GM08714 (cell line): ENCODE measurements around the gene ADIPOR2.

Source experiments
- H3K4me3 ChIP-seq: fragments of 200-500 bp; sonication (Bioruptor generic); 2 replicates; pipeline ENCODE4 v1.5.1; 2014; ENCODE audit warnings: mild to moderate bottlenecking, low read length, inconsistent platforms
- ZNF274 ChIP-seq: IDR thresholded peaks from 2 replicates; pipeline ENCODE4 v1.6.1; 2012; ENCODE audit warnings: mild to moderate bottlenecking, low read depth, low read length

The ADIPOR2 gene

DNA sequence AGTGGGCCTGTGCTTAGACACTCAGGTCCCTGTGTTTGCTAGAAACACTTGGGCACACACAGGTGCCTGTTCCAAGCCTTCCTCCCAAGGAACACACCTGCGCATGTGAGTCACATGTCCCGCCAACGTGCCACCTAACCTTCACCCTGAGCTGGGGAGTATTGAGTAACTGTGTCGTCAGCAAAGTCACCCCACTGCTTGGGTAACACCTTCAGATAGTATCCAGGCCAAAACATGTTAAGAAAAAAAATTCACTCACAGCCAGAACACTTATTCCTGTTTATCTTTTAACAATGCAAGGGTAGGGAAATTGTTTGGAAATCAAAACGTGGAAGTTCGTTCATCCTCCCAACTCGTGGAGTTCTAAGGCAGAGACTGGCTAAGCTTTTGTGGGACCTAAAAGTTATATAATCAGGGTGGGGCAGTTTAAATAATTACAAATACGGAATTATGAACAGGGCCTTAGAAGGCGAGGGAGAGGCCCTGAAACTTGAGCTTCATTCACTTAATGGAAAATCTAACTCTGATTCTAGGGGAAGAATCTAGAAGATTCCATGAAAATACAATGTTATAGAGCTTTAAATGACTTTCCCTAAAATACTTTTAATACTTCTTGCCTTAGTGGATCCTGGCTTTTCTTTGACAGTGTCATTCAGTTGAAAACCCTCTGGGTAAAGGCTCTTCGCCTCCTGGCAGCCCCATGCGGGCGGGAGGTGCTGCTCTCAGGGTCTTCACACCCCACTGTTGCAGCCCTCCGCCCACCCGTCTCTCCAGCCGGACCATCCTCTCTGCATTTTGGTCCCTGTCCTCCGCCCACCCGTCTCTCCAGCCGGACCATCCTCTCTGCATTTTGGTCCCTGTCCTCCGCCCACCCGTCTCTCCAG, 30.3 kb upstream of the ADIPOR2 start:
- no peak for TF ChIP-seq ZNF274
- H3K4me3 ChIP-seq = no peak overlapping the region

DNA sequence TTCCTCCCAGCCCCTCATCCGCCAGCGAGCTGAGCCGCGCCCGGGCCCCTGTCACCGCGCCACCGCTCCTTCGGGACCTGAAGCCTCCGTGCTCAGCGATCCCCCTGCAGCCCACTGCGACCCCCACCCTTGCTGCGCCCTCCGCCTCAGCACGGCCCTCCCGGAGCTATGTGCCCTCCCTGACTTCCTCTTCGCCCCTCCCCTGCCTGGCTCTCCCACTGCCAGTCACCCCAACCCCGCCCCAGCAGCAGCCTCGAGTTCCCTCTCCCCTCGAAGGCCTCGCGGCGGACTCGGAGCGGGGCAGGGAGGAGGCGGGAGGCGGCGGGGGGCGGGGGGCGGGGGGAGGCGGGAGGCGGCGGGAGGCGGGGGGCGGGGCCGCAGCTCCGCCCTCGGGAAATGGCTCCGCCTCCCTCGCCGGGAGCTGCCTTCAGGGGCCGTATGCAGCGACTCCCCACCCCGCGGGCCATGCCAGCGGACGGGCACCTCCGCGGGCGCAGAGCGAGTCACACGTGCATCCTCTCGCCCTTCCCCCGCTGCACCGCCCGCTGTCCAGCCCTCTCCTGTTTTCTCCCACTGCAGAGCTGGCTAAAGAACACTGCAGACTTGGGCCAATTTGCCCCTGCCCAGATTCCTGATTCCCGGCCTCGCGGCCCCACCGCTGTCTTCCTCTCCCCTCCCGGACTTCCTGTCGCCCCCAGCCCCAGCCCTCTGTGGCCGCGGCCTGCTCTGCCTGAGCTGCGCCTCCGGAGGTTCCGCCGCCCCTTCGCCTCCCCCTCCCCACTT, 29.1 kb upstream of the ADIPOR2 start:
- TF ChIP-seq ZNF274 = no peak

DNA sequence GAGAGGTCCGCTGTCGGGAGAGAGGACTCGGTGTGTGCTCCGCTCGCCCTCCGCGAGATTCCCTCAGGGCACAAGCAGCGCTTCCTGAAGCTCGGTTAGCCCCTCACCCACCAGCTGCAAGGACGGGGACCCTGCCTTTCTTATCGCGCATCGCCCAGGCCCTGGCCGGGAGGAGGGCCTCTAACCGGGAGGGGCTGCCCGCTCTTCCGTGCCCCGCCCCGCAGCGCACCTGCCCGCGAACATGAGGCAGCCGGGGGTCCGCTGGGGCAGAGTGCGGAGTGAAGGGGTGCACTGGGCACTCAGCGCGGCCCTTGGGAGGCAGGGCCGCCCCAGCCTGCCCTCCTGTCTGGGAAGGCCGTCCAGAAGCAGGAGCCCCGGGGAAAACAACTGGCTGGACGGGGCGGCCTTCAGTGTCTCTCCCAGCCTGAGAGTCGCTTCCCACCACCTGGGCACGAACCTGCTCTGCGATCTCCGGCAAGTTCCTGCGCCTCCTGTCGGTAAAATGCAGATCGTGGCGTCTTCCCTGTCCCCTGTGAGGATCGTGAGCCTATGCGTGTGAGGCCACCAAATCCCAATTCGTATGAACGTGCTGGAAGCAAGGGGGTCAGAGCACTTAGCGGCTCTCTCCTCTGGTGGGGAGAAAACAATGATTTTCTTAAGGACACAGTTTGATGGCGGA, 28.0 kb upstream of the ADIPOR2 start:
- peak overlapping the region; percentile 8; the same call in 1 of the 2 replicates for H3K4me3 ChIP-seq
- TF ChIP-seq ZNF274 = no peak

More for the DNA sequence above, 29.1 kb upstream of the ADIPOR2 start:
- peak overlapping the region; percentile 56; the same call in 1 of the 2 replicates for H3K4me3 ChIP-seq

DNA sequence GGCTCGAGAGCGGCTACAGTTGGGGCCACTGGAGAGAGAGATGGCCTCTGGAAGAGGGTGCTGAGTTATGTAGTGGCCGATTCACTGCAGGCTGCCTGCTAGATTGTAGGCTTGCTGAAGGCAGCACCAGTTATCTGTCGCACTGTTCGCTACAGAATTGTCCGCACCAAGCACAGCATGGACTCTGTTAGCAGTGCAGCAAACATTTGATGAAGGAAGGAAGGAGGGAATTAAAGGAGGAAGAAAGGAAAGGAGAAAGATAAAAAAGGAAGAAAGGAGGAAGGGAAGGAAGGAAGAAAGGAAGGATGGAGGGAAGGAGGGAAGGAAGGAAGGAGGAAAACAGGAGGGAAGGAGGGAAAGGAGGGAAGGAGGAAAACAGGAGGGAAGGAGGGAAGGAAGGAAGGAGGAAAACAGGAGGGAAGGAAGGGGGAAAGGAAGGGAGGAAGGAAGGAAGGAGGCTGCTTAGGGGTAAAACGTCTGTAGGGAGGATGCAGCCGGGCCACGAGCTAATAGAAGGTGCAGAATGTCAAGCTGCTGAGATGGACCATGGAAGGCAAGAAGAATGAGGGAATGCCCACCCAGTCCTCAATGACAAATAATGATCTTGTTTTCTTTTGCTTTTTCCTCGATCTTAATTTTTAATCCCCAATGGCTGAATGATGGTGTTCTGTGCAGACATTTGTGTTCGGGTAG, 27.3 kb upstream of the ADIPOR2 start:
- H3K4me3 ChIP-seq = no peak overlapping the region
- no peak for TF ChIP-seq ZNF274

DNA sequence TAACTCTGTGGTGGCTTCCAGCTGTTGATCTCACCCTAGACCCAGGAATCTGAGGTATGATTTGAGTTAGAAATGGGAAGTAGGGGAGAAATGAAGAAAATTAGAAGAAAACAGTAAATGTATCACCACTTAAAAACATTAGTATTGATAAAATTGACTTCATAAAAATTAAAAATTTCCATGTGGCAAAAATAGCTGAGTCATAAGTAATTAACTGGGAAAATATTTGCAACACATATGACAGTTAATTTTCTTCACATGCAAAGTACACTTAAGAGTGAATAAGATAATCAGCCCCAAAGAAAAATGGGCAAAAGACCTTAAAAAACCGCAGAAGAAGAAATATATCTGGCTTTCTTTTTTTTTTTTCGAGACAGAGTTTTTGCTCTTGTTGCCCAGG, 25.5 kb upstream of the ADIPOR2 start:
- H3K4me3 ChIP-seq = no peak overlapping the region
- no peak for TF ChIP-seq ZNF274

DNA sequence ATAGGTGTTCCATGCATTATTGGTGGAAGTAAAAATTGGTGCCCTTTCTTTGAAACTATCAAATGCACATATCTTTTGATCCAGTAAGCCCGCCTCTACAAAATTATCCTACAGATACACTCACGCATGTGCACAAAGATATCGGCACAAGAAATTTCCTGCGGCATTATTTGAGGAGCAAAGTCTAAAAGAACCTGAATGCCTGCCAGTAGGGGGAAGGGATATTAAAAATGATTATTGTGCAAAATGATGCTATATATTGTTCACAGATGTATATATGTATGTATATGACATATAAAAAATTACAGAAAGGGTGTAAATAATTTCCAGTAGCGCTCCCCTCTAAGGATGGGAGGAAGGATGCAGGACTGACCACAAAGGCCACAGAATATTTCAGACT, 24.7 kb upstream of the ADIPOR2 start:
- no peak overlapping the region for H3K4me3 ChIP-seq
- no peak for TF ChIP-seq ZNF274

DNA sequence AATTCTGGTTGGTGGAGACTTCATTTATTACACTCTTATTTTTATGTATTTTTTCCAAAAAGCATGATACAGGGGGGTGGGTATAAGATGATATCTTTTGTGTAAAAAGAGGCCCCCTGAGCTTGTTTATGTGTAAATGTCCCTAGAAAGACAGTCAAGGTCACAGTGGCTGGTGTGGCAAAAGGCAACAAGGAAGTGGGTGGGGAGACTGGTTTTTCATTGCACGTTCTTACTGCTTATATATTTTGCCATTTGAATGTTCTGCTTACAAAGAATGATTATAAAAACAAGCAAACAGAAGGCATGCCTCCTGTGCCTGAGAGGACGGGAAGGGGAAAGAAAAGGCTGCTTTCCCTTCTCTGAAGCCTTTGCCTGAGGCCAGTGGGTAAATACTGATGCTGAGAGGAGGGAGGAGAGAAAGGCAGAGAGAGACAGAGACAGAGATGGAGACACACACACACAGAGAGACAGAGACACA, 24.1 kb upstream of the ADIPOR2 start:
- TF ChIP-seq ZNF274 = no peak
- H3K4me3 ChIP-seq = no peak overlapping the region

DNA sequence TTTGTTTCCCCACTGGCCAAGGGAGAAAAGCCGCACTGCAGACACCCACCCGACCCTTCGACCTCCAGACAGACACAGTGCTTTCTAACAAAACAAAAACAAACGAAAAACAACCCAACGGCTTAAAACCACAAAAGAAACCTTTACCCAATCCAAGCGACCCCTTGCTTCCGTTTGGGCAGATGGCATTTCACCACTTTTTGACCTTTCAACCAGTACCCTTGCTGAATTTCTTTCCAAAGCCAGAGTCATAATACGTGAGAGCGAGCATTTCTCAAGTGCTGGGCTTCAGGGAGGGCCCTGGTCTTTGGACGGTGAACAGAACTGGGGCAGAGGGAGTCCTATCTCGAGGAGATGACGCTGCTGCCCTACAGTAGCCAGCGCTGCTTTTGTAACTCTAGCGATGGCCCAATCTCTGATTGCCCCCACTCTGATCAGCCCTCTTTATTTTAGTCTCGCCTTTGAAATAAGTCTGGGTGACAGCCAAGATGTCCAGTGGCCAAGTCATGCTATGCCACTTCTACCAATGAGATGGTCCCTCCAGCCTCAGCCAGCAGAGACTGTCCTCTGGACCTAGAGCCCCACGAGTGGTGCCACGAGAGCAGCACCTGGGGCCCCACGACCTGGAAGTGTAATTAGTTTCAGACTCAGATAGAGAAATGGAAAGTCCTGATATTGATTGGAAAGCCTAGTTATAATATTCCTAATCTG, 21.9 kb upstream of the ADIPOR2 start:
- no peak for TF ChIP-seq ZNF274
- no peak overlapping the region for H3K4me3 ChIP-seq

DNA sequence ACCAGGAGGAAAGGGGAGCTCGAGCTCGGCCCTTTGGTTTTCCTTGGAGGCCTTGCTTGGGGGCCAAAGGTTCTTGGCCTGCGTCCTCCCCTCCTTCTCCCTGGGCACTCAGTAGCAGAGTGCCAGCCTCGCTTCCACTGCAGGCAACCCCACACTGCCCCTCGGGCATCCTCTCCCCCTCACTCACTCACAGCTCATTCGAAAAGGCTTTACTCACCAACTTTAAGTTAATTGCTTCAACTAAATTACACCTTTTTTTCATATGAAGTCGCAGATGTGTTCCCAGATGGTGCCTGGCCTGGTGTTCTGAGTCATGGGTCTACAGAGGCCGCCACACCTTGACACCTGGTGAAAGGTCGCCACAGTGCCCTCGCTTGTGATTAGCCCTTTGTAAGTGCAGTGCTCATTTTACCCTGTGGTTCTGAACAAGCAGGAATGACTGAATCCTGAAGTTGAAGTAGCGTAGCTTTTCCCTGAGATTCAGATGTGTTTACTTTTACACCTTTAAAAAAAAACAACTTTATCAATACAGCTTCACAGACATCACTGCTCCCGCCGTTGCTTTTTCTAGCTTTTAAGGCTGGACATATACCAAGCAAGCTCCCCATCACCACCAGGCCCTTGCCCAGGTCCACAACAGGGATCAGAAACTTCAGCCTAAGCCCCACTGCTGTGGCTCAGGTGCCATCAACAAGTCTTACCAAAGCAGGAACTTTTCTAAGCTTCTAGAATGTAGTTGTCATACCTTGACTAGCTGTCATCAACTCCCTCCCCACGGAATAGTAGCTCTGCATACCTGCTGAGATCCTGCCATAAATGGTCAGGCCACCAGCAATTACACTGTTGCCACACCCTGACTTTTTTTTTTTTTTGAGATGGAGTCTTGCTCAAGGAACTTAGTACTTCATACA, 20.3 kb upstream of the ADIPOR2 start:
- no peak overlapping the region for H3K4me3 ChIP-seq
- TF ChIP-seq ZNF274 = no peak

DNA sequence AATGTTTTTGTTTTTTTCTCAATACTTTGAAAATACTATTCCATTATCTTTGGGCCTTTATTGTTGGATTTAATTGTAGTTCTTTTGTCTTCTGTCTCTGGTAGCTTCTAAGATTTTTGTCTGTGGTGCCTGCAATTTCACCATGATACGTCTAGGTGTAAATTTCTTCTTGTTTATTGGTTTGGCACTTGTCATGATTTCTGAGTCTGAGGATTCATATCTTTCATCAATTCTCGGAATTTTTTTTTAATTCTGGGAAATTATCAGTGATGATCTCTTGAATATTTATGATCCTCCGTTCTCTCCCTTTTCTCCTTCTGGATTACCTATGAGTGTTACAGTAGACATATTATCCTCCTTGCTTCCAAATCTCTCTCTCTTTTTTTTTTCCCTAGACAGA, 14.8 kb upstream of the ADIPOR2 start:
- no peak overlapping the region for H3K4me3 ChIP-seq
- no peak for TF ChIP-seq ZNF274

DNA sequence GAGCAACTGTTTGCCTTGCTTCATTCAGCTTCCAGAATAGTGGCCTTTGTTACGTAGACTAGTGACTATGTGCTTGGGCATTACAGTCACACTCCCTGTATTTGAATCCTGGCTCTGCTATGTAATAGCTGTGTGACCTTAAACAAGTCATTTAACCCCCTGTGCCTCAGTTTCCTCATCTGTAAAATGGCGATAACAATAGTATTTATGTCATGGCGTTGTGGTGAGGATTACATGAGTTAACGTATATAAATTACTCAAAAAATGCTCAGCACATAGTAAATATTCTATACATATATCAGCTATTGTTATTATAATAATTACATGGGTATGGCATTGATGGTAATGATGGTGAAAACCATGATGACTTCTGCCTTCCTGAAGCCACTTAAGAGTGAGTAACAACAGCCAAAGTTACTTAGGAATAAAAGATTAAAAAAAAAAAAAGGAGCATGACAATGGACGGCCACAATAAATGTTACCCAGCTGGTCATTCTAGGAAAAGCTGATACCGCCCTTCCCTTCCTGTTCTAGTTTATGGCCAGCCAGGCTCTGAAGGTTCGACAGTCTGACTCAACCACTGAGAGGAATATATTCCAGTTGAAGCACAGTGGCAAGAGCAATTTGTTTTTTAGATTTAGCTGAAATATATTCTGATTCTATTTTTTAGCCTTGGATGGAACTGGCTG, 9.9 kb upstream of the ADIPOR2 start:
- H3K4me3 ChIP-seq = no peak overlapping the region
- no peak for TF ChIP-seq ZNF274

DNA sequence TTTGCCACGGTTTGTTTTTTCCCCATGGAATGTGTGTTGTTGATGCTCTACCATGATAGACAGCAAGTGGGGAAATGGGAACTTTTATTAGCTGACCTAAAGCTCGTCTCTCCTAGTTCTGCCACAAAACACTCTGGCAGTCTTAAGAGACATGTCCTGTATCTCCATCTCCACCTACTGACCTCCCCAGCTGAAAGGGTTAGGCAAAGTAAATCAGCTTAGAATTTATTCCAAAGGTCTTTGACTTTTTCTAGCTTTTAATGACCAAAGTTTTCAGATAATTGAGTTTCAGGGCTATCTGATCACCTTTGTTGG, 9.4 kb upstream of the ADIPOR2 start:
- no peak for TF ChIP-seq ZNF274
- H3K4me3 ChIP-seq = no peak overlapping the region
